Epithelial cell of esophagus (primary cell): ENCODE results near the gene COLQ.

Experiments used
- DNase-seq: peaks from one replicate; pipeline ENCODE4 v3.0.0; 2010; ENCODE audit warnings: low read depth
- H3K4me3 ChIP-seq: 2 replicates; pipeline ENCODE4 v1.5.1; 2011; ENCODE audit warnings: mild to moderate bottlenecking, low read length, control low read depth
- TF ChIP-seq, protein P1 (sequence below): IDR thresholded peaks from 2 replicates; pipeline ENCODE4 v1.5.1; 2011; ENCODE audit warnings: low read depth, mild to moderate bottlenecking, low read length, control low read depth, inconsistent platforms; ENCODE audit not compliant: insufficient read depth; ENCODE audit errors: missing control alignments

COLQ gene

DNA sequence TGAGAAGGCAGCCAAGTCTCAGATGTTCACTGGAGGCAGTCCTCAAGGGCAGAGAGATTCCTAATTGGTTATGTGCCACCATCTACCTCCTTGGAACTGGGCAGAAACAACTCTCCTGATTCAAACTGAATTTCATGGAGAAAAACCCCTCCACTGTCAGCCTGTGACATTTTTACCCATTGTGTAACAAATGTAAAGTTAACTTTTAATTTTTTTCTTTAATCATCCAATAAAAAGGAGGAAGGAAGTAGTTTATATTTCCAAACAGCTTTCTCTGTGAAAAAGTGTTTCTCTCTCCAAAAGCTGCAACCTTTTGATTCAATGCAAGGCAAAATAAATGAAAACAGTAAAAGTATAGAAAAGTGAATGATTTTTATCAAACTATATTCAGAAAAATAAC lies 510 bp upstream of the COLQ start:
- no peak overlapping the region for H3K4me3 ChIP-seq
- no peak for DNase-seq
- TF ChIP-seq, protein P1, sequence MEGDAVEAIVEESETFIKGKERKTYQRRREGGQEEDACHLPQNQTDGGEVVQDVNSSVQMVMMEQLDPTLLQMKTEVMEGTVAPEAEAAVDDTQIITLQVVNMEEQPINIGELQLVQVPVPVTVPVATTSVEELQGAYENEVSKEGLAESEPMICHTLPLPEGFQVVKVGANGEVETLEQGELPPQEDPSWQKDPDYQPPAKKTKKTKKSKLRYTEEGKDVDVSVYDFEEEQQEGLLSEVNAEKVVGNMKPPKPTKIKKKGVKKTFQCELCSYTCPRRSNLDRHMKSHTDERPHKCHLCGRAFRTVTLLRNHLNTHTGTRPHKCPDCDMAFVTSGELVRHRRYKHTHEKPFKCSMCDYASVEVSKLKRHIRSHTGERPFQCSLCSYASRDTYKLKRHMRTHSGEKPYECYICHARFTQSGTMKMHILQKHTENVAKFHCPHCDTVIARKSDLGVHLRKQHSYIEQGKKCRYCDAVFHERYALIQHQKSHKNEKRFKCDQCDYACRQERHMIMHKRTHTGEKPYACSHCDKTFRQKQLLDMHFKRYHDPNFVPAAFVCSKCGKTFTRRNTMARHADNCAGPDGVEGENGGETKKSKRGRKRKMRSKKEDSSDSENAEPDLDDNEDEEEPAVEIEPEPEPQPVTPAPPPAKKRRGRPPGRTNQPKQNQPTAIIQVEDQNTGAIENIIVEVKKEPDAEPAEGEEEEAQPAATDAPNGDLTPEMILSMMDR = no peak

- H3K4me3 ChIP-seq = no peak overlapping the region
- no peak for DNase-seq
- TF ChIP-seq, protein P1 = no peak
Observed at GRCh38 chr3:15520804-15521572, 518 bp downstream of the COLQ start.

DNA sequence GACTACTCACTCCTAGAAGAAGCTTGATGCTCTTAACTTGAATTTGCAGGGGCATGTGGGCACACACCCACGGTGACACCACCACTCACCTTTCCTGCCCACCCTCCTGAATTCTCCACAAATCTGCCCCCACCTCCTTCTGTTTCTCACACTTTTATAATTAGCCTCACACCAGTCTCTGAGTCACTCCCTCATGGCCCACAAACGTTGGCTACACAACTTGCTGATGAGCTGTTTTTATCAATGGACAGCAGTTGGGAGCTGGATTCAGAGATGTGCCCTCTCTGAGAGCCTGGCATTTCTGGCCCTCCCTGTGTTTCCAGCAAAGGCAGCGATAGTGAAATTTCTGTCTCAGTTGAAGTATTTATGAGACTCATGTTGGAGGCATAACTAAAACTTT lies 1.3 kb downstream of the COLQ start:
- TF ChIP-seq, protein P1 = no peak
- peak; percentile 37 for DNase-seq
- no peak overlapping the region for H3K4me3 ChIP-seq

DNA sequence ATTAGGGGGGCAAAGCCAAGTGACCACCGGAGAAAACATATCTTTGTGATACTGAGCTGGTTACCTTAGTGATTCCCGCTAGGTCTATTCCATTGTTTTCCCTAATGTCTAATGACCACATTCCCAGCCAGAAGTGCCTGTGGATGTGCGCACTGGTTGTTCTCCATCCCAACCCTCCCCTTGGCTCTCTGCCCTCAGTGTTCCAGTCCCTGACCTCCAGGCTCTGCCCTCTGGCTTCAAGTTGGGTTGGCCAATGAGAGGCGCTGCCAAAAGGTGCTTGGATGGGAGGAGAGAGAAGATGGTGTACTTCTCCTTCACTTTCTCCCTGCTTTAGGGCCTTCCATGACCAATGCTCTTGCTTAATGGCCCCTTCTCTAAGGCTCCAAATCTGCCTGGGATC lies 2.4 kb downstream of the COLQ start:
- no peak for DNase-seq
- no peak overlapping the region for H3K4me3 ChIP-seq
- TF ChIP-seq, protein P1 = no peak

DNA sequence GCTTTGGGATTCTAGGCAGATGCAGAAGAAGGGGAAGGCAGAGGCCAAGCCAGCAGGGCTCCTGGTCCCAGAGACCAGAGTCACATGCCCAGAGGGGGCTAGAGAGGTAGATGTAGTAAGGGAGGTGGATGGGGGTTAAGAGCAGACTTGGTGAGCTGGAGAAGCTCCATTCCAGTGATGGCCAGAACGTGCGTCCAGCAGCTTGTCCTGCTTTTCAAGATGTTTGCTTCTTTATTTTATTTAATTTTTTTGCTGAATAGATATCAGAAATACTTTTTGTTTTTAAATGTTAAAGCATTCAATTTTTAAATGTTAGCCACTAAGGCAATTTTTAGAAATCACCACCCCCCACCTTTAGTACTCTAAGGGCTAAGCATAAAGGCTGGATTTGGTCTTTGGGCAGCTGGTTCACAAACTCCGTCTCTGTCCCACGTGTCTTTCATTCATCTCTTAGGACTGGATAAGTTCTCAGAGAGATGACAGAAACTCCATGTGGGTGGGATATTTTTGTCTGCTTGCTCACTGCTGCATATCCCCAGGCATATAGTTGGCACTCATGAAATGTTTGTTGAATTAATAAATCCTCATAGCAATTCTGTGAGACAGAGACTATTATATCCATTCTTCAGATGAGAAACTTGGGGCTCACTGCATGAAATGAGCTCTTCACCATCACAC lies 6.7 kb downstream of the COLQ start:
- H3K4me3 ChIP-seq = no peak overlapping the region
- TF ChIP-seq, protein P1 = no peak
- DNase-seq = no peak

- no peak for DNase-seq
Observed at GRCh38 chr3:15513810-15514662, 7.5 kb downstream of the COLQ start.

More at GRCh38 chr3:15513810-15514662, 7.5 kb downstream of the COLQ start:
- TF ChIP-seq, protein P1 = no peak
- H3K4me3 ChIP-seq = no peak overlapping the region
